8988T (cell line): Measurements from ENCODE around the gene SLC22A31.

Source experiments
- DNase-seq: peaks from one replicate; pipeline ENCODE4 v3.0.0; 2011

Gene SLC22A31

GRCh38 chr16:89216315-89217137 lies 16.2 kb upstream of the SLC22A31 start:
- peak; percentile 66 for DNase-seq

- no peak for DNase-seq
Observed at GRCh38 chr16:89210904-89211515, 10.7 kb upstream of the SLC22A31 start.

- DNase-seq = no peak
Observed at GRCh38 chr16:89210165-89210903, 10.0 kb upstream of the SLC22A31 start.

- DNase-seq = no peak
Observed at GRCh38 chr16:89209522-89210044, 9.2 kb upstream of the SLC22A31 start.

- DNase-seq = no peak
Observed at GRCh38 chr16:89207993-89208392, 7.7 kb upstream of the SLC22A31 start.

- DNase-seq = no peak
Observed at GRCh38 chr16:89202422-89203215, 2.3 kb upstream of the SLC22A31 start.

GRCh38 chr16:89201439-89202377 lies 1.4 kb upstream of the SLC22A31 start:
- peak; percentile 99 for DNase-seq

GRCh38 chr16:89200850-89201411 lies 594 bp upstream of the SLC22A31 start:
- DNase-seq = no peak

- peak; percentile 58 for DNase-seq
Observed at GRCh38 chr16:89199241-89200123, 855 bp downstream of the SLC22A31 start.

GRCh38 chr16:89198417-89199240 lies 1.7 kb downstream of the SLC22A31 start:
- peak; percentile 60 for DNase-seq

GRCh38 chr16:89197633-89198416 lies 2.5 kb downstream of the SLC22A31 start:
- DNase-seq = peak; percentile 65

- peak; percentile 58 for DNase-seq
Observed at GRCh38 chr16:89197033-89197632, 3.2 kb downstream of the SLC22A31 start.

GRCh38 chr16:89195521-89196171 lies 4.7 kb downstream of the SLC22A31 start:
- peak; percentile 46 for DNase-seq

GRCh38 chr16:89194340-89195311 lies 5.7 kb downstream of the SLC22A31 start:
- DNase-seq = no peak

GRCh38 chr16:89193576-89194293 lies 6.6 kb downstream of the SLC22A31 start:
- peak; percentile 43 for DNase-seq
